ACC112 (cell line): ENCODE measurements around the gene RFX2.

Source experiments
- H2AFZ ChIP-seq: fragments of 200-600 bp; sonication (generic); one replicate; pipeline ENCODE4 v1.6.0; 2017; ENCODE audit warnings: antibody characterized with exemption, low read length; ENCODE audit not compliant: unreplicated experiment
- H3K27ac ChIP-seq: fragments of 200-600 bp; sonication (generic); 2 replicates; pipeline ENCODE4 v1.5.1; 2014; ENCODE audit warnings: low read depth, mild to moderate bottlenecking, antibody characterized with exemption, low read length, moderate library complexity
- H3K27me3 ChIP-seq: fragments of 200-600 bp; sonication (generic); 2 replicates; pipeline ENCODE4 v1.6.1; 2014; ENCODE audit warnings: mild to moderate bottlenecking, antibody characterized with exemption, low read length, moderate library complexity, mixed read lengths; ENCODE audit not compliant: insufficient read depth
- H3K36me3 ChIP-seq: fragments of 200-600 bp; sonication (generic); 2 replicates; pipeline ENCODE4 v1.6.1; 2016; ENCODE audit warnings: mild to moderate bottlenecking, antibody characterized with exemption, low read length, moderate library complexity, mixed read lengths; ENCODE audit not compliant: insufficient read depth
- H3K4me1 ChIP-seq: fragments of 200-600 bp; sonication (generic); one replicate; pipeline ENCODE4 v1.6.1; 2016; ENCODE audit warnings: low read length, mixed read lengths; ENCODE audit not compliant: insufficient read depth, unreplicated experiment, control insufficient read depth
- H3K4me3 ChIP-seq: fragments of 200-600 bp; sonication (generic); 2 replicates; pipeline ENCODE4 v1.5.1; 2014; ENCODE audit warnings: mild to moderate bottlenecking, low read depth, low read length
- H3K79me2 ChIP-seq: fragments of 200-600 bp; sonication (generic); one replicate; pipeline ENCODE4 v1.6.0; 2016; ENCODE audit warnings: low read length; ENCODE audit not compliant: control insufficient read depth, unreplicated experiment, insufficient read depth

Gene RFX2

GRCh38 chr19:6059988-6060599 lies 50.2 kb downstream of the RFX2 start:
- no peak overlapping the region for H3K27ac ChIP-seq

GRCh38 chr19:6059396-6059947 lies 50.8 kb downstream of the RFX2 start:
- Histone ChIP-seq H3K36me3 (no peaks in the 10 kb centered on the region), H3K27ac (no peak overlapping the region), H3K4me1 (peaks cover 22% of the 10 kb centered on the region), H3K79me2 (peaks cover 3% of the 10 kb centered on the region), H2AFZ (no peak overlapping the region), H3K27me3 (no peaks in the 10 kb centered on the region), H3K4me3 (no peak overlapping the region)

More at GRCh38 chr19:6059988-6060599, 50.2 kb downstream of the RFX2 start:
- no peaks in the 10 kb centered on the region for H3K36me3 ChIP-seq
- H2AFZ ChIP-seq = no peak overlapping the region
- peaks cover 3% of the 10 kb centered on the region for H3K79me2 ChIP-seq
- no peak overlapping the region for H3K4me3 ChIP-seq
- peaks cover 23% of the 10 kb centered on the region for H3K4me1 ChIP-seq
- H3K27me3 ChIP-seq = no peaks in the 10 kb centered on the region

- H3K27ac ChIP-seq = peak overlapping the region; percentile 96
- H3K4me3 ChIP-seq = no peak overlapping the region
- H3K4me1 ChIP-seq = peaks cover 17% of the 10 kb centered on the region
Measured at GRCh38 chr19:6058518-6059201, 51.6 kb downstream of the RFX2 start.

GRCh38 chr19:6057651-6058517 lies 52.4 kb downstream of the RFX2 start:
- Histone ChIP-seq H3K4me3 (no peak overlapping the region), H3K4me1 (peaks cover 17% of the 10 kb centered on the region), H3K79me2 (peaks cover 3% of the 10 kb centered on the region), H3K27me3 (no peaks in the 10 kb centered on the region), H2AFZ (no peak overlapping the region), H3K27ac (peak overlapping the region; percentile 96), H3K36me3 (no peaks in the 10 kb centered on the region)

More at GRCh38 chr19:6058518-6059201, 51.6 kb downstream of the RFX2 start:
- no peak overlapping the region for H2AFZ ChIP-seq
- H3K36me3 ChIP-seq = no peaks in the 10 kb centered on the region
- H3K27me3 ChIP-seq = no peaks in the 10 kb centered on the region
- H3K79me2 ChIP-seq = peaks cover 3% of the 10 kb centered on the region

GRCh38 chr19:6056801-6057650 lies 53.3 kb downstream of the RFX2 start:
- Histone ChIP-seq H3K4me3 (peak overlapping the region; percentile 31), H3K27me3 (no peaks in the 10 kb centered on the region), H3K79me2 (peaks cover 3% of the 10 kb centered on the region), H3K4me1 (peaks cover 17% of the 10 kb centered on the region), H3K27ac (peak overlapping the region; percentile 96), H3K36me3 (no peaks in the 10 kb centered on the region), H2AFZ (no peak overlapping the region)

GRCh38 chr19:6056282-6056741 lies 54.0 kb downstream of the RFX2 start:
- no peaks in the 10 kb centered on the region for H3K36me3 ChIP-seq
- H3K27me3 ChIP-seq = no peaks in the 10 kb centered on the region
- peak overlapping the region; percentile 96 for H3K27ac ChIP-seq
- H3K4me3 ChIP-seq = peak overlapping the region; percentile 31; the same call in 1 of the 2 replicates
- peaks cover 3% of the 10 kb centered on the region for H3K79me2 ChIP-seq
- H2AFZ ChIP-seq = no peak overlapping the region
- peaks cover 17% of the 10 kb centered on the region for H3K4me1 ChIP-seq

GRCh38 chr19:6055013-6055795 lies 55.1 kb downstream of the RFX2 start:
- Histone ChIP-seq H3K79me2 (peaks cover 3% of the 10 kb centered on the region), H2AFZ (no peak overlapping the region), H3K27me3 (no peaks in the 10 kb centered on the region), H3K4me3 (no peak overlapping the region), H3K4me1 (peaks cover 17% of the 10 kb centered on the region), H3K27ac (0 out of 2 replicates have a peak overlapping the region, but pooled peaks have one; percentile 96), H3K36me3 (no peaks in the 10 kb centered on the region)

- H3K27me3 ChIP-seq = no peaks in the 10 kb centered on the region
- no peaks in the 10 kb centered on the region for H3K36me3 ChIP-seq
- H3K27ac ChIP-seq = no peak overlapping the region
- no peaks in the 10 kb centered on the region for H3K4me1 ChIP-seq
- no peaks in the 10 kb centered on the region for H3K79me2 ChIP-seq
- no peak overlapping the region for H2AFZ ChIP-seq
- H3K4me3 ChIP-seq = no peak overlapping the region
Measured at GRCh38 chr19:6048793-6049405, 61.4 kb downstream of the RFX2 start.

GRCh38 chr19:6048348-6048747 lies 62.0 kb downstream of the RFX2 start:
- Histone ChIP-seq H3K4me1 (no peaks in the 10 kb centered on the region), H3K27me3 (no peaks in the 10 kb centered on the region), H2AFZ (no peak overlapping the region), H3K27ac (no peak overlapping the region), H3K4me3 (no peak overlapping the region), H3K36me3 (no peaks in the 10 kb centered on the region), H3K79me2 (no peaks in the 10 kb centered on the region)
